Sigmoid colon (tissue), 7 donors: ENCODE results near the gene SLC25A15. TPM values are rescaled to one million over a fixed set of nuclear protein-coding genes. Genes with fewer than 3 reads are reported as not detected.

Source experiments
- DNase-seq: peaks from one replicate; pipeline ENCODE4 v3.0.0-alpha.2; 2019
- H3K27ac ChIP-seq, 4 donors: fragments of 200-600 bp; sonication (generic); one replicate each; pipeline ENCODE4 v1.5.1; 2016 to 2019; ENCODE audit warnings: mild to moderate bottlenecking in 1 of 4
- H3K27me3 ChIP-seq, 3 donors: fragments of 200-600 bp; sonication (generic); one replicate each; pipeline ENCODE4 v1.5.1; 2019; ENCODE audit warnings: mild to moderate bottlenecking in 1 of 3
- H3K36me3 ChIP-seq, 4 donors: fragments of 200-600 bp; sonication (generic); one replicate each; pipeline ENCODE4 v1.5.1; 2016 to 2019
- H3K4me1 ChIP-seq, 4 donors: fragments of 200-600 bp; sonication (generic); one replicate each; pipeline ENCODE4 v1.5.1; 2017 to 2019
- H3K4me3 ChIP-seq, 4 donors: fragments of 200-600 bp; sonication (generic); one replicate each; pipeline ENCODE4 v1.5.1; 2017 to 2019; ENCODE audit warnings: mild to moderate bottlenecking in 2 of 4, moderate library complexity in 1 of 4
- H3K9me3 ChIP-seq, 4 donors: fragments of 200-600 bp in 3 of 4; sonication (generic) in 3 of 4; one replicate each; pipeline versions ENCODE4 v1.5.1 to v1.6.1; 2013 to 2019
- CTCF ChIP-seq, 4 experiments: fragments of 450-650 bp in 3 of 4; fragments of 200-600 bp in 1 of 4; IDR thresholded peaks; one replicate each; pipeline ENCODE4 v1.5.1; 2016 to 2019; ENCODE audit warnings: antibody characterized with exemption in 4 of 4, mild to moderate bottlenecking in 3 of 4, moderate library complexity in 2 of 4
- EP300 ChIP-seq, 4 donors: sonication (generic); formaldehyde crosslinking; IDR thresholded peaks; one replicate each; pipeline ENCODE4 v1.6.1; 2017; ENCODE audit warnings: antibody characterized with exemption in 4 of 4
- POLR2A ChIP-seq, 2 donors: fragments of 450-650 bp; IDR thresholded peaks; one replicate each; pipeline ENCODE4 v1.6.1; 2016; ENCODE audit warnings: antibody characterized with exemption in 2 of 2, mild to moderate bottlenecking in 2 of 2, moderate library complexity in 2 of 2
- POLR2AphosphoS5 ChIP-seq, 4 donors: sonication (generic); formaldehyde crosslinking; IDR thresholded peaks; one replicate each; pipeline ENCODE4 v1.6.1; 2017; ENCODE audit warnings: antibody characterized with exemption in 4 of 4
- WGBS, 2 donors: extraction: QIAGEN DNeasy Blood & Tissue Kit; methylation state at CpG; one replicate each; pipeline ENCODE4 v1.1.7; 2013; 5-methylcytosine and 5-hydroxymethylcytosine counted together
- intact Hi-C: fragments of 100-400 bp; cut with DNase I; formaldehyde crosslinking; loops from one replicate; pipeline ENCODE4 v1.15.1; 2023
- polyA plus RNA-seq, 3 donors: library from polyadenylated mRNA; stranded (reverse); fragments of 200-250 nt; gene quantifications; one replicate each; pipeline ENCODE4 v1.2.3, GENCODE V29; 2013
- total RNA-seq, 4 donors: library from RNA; depleted of rRNA; stranded (reverse); fragments of >200 nt; gene quantifications; one replicate each; pipeline ENCODE4 v1.1.0, GENCODE V29; 2016
- donor health status: healthy with polysubstance abuse.
- donor health status: Bipolar disorder and iron deficiency.
- donor health status: healthy.

The SLC25A15 gene
- total and polyA plus RNA-seq, 7 donors, result 0.55 to 6.5 (median 3.6) TPM

GRCh38 chr13:40796649-40797048 is 7.2 kb downstream of the SLC25A15 start:
- no peaks in the 10 kb centered on the region for H3K9me3 ChIP-seq
- peaks cover 0 to 38% (median 3%) of the 10 kb centered on the region in 4 donors for H3K36me3 ChIP-seq
- H3K27me3 ChIP-seq, result no peaks in the 10 kb centered on the region
- no peak overlapping the region for H3K4me3 ChIP-seq
- no peak overlapping the region for H3K27ac ChIP-seq
- H3K4me1 ChIP-seq, result no peaks in the 10 kb centered on the region
- intact Hi-C loops, result no loop called here
- WGBS, 2 donors, result 91% methylated on average over 6 of the region's 6 CpGs
- DNase-seq, result no peak
- TF ChIP-seq EP300 (IDR thresholded peaks at IDR 0.05) (no peak), POLR2A (IDR thresholded peaks at IDR 0.05) (no peak), CTCF (IDR thresholded peaks at IDR 0.05) (no peak), POLR2AphosphoS5 (IDR thresholded peaks at IDR 0.05) (no peak)

GRCh38 chr13:40798380-40798779 is 9.0 kb downstream of the SLC25A15 start:
- H3K9me3 ChIP-seq, result no peaks in the 10 kb centered on the region
- WGBS, 2 donors, result 83 to 85% methylated on average over 9 of the region's 9 CpGs
- no peaks in the 10 kb centered on the region for H3K4me1 ChIP-seq
- H3K4me3 ChIP-seq, result no peak overlapping the region
- peaks cover 0 to 38% (median 3%) of the 10 kb centered on the region in 4 donors for H3K36me3 ChIP-seq
- intact Hi-C loops, result no loop called here
- no peak for DNase-seq
- H3K27me3 ChIP-seq, result no peaks in the 10 kb centered on the region
- TF ChIP-seq CTCF (IDR thresholded peaks at IDR 0.05) (no peak), EP300 (IDR thresholded peaks at IDR 0.05) (no peak), POLR2A (IDR thresholded peaks at IDR 0.05) (no peak), POLR2AphosphoS5 (IDR thresholded peaks at IDR 0.05) (no peak)
- no peak overlapping the region for H3K27ac ChIP-seq

- H3K36me3 ChIP-seq, result peaks cover 0 to 33% (median 3%) of the 10 kb centered on the region in 4 donors
- H3K4me1 ChIP-seq, result no peaks in the 10 kb centered on the region
- intact Hi-C loops, result no loop called here
- H3K9me3 ChIP-seq, result no peaks in the 10 kb centered on the region
- no peak for DNase-seq
- no peaks in the 10 kb centered on the region for H3K27me3 ChIP-seq
- no peak overlapping the region for H3K27ac ChIP-seq
- 95 to 96% methylated on average over 4 of the region's 4 CpGs for WGBS, 2 donors
- H3K4me3 ChIP-seq, result no peak overlapping the region
- TF ChIP-seq EP300 (IDR thresholded peaks at IDR 0.05), result no peak
- TF ChIP-seq CTCF (IDR thresholded peaks at IDR 0.05), result no peak
- no peak for TF ChIP-seq POLR2A (IDR thresholded peaks at IDR 0.05)
- no peak for TF ChIP-seq POLR2AphosphoS5 (IDR thresholded peaks at IDR 0.05)
Observed at GRCh38 chr13:40799508-40799907, 10.1 kb downstream of the SLC25A15 start.

GRCh38 chr13:40800559-40800958 is 11.1 kb downstream of the SLC25A15 start:
- DNase-seq, result no peak
- Histone ChIP-seq H3K4me3 (no peak overlapping the region), H3K4me1 (no peaks in the 10 kb centered on the region), H3K36me3 (peaks cover 0 to 31% (median 3%) of the 10 kb centered on the region in 4 donors), H3K27me3 (no peaks in the 10 kb centered on the region), H3K27ac (no peak overlapping the region), H3K9me3 (no peaks in the 10 kb centered on the region)
- intact Hi-C loops, result no loop called here
- 77 to 80% methylated on average over 5 of the region's 5 CpGs for WGBS, 2 donors
- no peak for TF ChIP-seq POLR2A (IDR thresholded peaks at IDR 0.05)
- TF ChIP-seq EP300 (IDR thresholded peaks at IDR 0.05), result no peak
- TF ChIP-seq POLR2AphosphoS5 (IDR thresholded peaks at IDR 0.05), result no peak
- no peak for TF ChIP-seq CTCF (IDR thresholded peaks at IDR 0.05)
